DMS 273 (cell line): Measurements from ENCODE around the gene SIK3.
"Not testable (repeated sequence)": the region's sequence is repeated elsewhere in the genome, so short reads cannot be mapped to it uniquely, and the experiment has no call there.

Experiments
- DNase-seq: peaks from one replicate; lab custom pipeline; 2025; ENCODE audit not compliant: unreplicated experiment; lab: John Stamatoyannopoulos, UW

SIK3 gene

GRCh38 chr11:117050121-117050520, 48.1 kb downstream of the SIK3 start:
- DNase-seq = not testable (repeated sequence)

DNA sequence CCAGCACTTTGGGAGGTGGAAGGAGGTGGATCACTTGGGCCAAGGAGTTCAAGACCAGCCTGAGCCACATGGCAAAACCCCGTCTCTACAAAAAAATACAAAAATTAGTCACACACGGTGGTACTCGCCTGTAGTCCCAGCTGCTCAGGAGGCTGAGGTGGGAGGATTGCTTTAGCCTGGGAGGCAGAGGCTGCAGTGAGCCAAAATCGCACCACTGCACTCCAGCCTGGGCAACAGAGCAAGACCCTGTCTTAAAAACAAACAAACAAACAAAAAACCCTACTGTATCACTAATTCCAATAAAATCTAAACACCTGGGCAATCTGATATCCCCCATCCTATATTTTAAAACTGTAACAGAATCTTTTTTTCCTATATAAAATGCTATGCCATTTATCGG, 51.6 kb downstream of the SIK3 start:
- DNase-seq = not testable (repeated sequence)

GRCh38 chr11:117045956-117046355, 52.3 kb downstream of the SIK3 start:
- DNase-seq = no peak

GRCh38 chr11:117045196-117045595, 53.0 kb downstream of the SIK3 start:
- DNase-seq = peak; percentile 48

- DNase-seq = no peak
These were observed 53.8 kb downstream of the SIK3 start for GRCh38 chr11:117044287-117045035.

DNA sequence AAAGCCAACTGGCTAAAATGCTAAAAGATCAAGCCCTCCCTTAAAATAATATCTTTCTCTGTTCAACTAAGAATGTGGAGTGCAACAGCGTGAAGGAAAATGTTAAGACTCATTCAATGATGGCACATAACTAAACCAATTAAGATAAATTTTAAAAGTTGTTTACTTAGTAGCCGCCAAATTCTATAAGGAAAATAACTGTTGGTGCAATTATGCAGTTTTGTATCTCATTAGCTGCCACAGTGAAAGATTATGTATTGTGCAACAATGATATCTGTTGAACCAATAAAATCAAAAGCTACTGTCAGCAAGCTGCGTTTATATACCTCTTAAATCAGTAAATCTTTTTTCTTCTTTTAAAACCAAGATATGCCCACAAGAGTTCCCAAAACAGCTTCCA, 55.5 kb downstream of the SIK3 start:
- DNase-seq = no peak

DNA sequence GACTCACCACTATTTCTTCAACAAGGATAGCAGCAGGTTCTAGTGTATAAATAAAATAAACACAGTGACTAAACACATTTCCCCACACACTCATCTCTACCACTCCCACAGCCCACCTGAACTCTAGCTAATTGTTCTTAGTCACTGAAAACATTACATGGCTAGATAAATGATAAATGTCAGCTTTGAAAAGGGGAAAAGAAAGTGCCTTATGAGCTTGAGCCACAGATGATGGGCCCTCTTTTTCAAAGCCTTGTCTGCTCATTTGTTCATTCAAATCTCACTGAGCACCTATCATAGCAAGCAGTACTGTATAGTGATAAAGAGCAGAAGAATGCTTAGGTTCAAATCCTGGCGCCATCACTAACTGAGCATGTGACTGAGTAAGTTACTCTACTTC, 58.3 kb downstream of the SIK3 start:
- DNase-seq = no peak

- no peak for DNase-seq
These were observed 59.0 kb downstream of the SIK3 start for GRCh38 chr11:117039270-117039669.

GRCh38 chr11:117037975-117038350, 60.3 kb downstream of the SIK3 start:
- no peak for DNase-seq

DNA sequence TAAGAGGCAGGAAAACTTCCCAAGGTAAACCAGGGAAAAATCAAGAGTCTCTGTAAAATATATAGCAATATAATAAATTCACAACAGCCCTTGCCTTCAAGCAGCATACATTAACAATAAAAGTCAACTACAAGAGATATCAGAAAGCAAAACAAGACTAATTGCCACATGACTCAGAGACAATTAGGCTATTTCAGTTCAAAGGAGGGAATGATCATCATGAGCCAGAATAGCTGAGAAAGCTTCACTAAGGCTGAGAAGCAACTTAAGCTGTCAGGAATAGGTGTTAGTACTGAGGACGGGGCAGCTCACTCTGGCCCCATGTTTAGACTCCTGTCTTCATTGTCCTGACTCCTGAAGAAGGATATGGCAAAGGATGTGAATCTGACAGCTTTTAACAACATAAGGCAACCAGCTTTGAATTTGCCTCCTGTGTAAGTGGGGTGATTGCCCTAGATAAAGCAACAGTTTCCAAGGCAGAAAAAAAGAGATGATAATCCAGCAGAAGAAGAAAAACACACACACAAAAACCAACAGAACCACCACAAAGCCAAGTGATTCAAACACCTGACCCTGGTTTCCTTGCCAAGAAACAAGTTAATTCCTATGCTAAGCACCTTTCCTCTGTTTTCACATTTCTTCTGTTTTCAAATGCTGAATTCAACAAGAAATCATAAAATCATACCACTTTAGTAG, 60.8 kb downstream of the SIK3 start:
- DNase-seq = no peak

DNA sequence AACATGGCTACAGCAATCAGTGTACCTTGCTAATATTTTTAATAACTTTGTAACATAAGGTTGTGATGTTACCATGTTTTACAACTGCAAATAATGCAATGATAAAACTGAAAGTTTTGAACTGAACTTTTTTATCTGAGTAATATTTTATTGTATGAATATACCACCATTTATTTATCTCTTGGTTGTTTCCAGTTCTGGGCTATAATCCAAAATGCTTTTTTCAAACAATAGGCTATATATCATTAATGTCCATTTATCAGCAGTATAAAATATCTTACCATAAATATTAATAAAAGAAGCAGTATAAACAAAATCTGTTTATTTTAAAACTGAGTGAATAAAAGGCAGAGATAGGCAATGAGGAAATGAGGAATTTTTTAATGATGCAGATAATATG, 63.3 kb downstream of the SIK3 start:
- no peak for DNase-seq

GRCh38 chr11:117026593-117027330, 71.5 kb downstream of the SIK3 start:
- DNase-seq = peak; percentile 1

DNA sequence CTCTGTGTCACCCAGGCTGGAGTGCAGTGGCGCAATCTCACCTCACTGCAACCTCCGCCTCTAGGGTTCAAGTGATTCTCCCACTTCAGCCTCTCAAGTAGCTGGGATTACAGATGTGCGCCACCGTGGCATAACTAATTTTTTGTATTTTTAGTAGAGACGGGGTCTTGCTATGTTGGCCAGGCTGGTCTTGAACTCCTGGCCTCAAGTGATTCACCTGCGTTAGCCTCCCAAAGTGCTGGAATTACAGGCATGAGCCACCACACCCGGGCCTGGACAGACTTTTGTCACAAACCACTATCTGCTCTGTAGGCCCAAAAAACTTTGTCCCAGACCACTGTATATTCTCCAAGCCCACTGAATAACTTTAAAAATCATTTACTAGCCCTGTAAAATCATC, 74.5 kb downstream of the SIK3 start:
- not testable (repeated sequence) for DNase-seq

DNA sequence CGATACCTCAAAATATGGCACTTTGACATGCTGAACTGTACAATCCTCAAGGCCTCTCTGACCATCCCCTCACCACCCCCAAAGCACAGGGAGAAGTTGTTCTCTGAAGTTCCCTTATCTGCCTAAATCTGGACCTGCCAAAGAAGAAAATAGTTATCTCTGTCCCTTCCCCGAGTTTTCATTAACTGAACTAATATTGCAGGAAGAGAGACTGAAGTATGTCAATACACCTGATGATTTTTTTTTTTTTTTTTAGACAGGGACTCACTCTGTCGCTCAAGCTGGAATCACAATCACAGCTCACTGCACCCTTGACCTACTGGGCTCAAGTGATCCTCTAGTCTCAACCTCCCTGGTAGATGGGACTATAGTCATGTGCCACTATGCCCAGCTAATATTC, 75.0 kb downstream of the SIK3 start:
- DNase-seq = no peak

GRCh38 chr11:117022526-117022925, 75.7 kb downstream of the SIK3 start:
- DNase-seq = no peak

GRCh38 chr11:117020869-117021564, 77.2 kb downstream of the SIK3 start:
- no peak for DNase-seq

DNA sequence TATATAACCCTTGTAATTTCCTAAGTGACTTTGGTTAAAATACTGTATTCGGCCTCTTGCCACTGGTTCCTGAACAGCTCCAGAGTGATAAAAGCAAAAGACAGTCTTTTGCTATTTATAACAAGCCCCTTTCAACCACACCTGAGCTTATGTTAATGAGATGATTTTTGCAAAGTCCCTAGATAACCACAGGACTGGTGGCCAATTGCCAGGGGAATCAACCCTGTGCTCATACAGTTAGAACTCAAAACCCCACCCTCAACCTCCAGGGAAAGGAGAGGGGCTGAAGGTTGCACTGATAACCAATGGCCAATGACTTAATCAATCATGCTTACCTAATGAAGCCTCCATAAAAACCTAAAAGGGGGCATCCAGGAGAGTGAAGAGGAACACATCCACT, 77.9 kb downstream of the SIK3 start:
- DNase-seq = no peak

- no peak for DNase-seq
These were observed 78.4 kb downstream of the SIK3 start for GRCh38 chr11:117019871-117020270.

GRCh38 chr11:117017456-117017855, 80.8 kb downstream of the SIK3 start:
- DNase-seq = no peak

DNA sequence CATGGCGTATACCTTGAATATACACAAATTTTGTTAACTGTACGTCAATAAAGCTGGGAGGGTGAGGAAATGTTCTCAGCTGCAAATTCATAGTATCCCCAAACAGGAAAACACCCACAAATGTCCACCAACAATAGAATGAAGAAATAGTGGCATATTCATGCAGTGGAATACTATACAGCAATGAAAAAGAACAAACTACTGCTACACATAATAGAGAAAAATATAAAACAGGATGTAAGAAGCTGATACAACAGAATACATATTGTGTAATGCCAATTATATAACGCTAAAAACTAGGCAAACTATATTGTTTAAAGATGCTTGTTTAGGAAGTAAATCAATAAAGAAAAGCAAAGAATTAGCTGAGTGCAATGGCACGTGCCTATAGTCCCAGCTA, 81.5 kb downstream of the SIK3 start:
- DNase-seq = no peak

DNA sequence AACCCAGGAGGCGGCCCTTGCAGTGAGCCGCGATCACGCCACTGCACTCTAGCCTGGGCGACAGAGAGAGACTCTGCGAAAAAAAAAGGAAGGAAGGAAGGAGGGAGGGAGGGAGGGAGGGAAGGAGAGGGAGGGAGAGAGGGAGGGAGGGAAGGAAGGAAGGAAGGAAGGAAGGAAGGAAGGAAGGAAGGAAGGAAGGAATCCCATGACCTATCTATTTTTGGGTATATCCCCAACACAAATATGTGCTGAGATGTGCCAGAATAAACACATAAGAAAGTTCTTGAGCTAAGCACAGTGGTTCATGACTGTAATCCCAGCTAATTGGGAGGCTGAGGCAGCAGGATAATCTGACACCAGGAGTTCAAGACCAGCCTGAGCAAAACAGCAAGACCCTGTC, 82.0 kb downstream of the SIK3 start:
- no peak for DNase-seq

DNA sequence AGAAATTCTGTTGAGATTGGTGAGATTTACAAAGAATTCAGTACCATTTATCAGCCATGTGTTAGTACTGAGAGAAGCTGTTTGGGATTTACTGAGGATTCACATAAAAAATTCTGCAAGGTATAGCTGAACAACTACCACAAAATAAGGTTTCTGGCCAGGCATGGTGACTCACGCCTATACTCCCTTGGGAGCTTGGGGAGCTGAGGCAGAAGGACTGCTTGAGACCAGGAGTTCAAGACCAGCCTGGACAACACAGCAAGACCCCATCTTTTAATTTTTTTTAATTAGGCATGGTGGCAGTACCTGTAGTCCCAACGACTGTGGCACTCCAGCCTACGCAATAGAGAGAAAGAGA, 86.7 kb downstream of the SIK3 start:
- no peak for DNase-seq
